HEK293T (cell line): Measurements from ENCODE around the gene CAMKV.

Experiments used
- CTCF ChIA-PET: fragments of 350-600 bp; formaldehyde crosslinking; extraction: SDS; loops from one replicate; lab custom pipeline; 2021; ENCODE audit warnings: antibody characterized with exemption, inconsistent platforms; lab: Yijun Ruan, JAX
- POLR2A ChIA-PET: fragments of 350-600 bp; formaldehyde crosslinking; extraction: SDS; loops from one replicate; lab custom pipeline; 2020; ENCODE audit warnings: antibody characterized with exemption, inconsistent platforms; lab: Yijun Ruan, JAX
- DNase-seq: peaks from one replicate; pipeline ENCODE4 v3.0.0; 2012; ENCODE audit warnings: mixed read lengths; ENCODE audit errors: extremely low spot score
- ARNT ChIP-seq: fragments of 450-650 bp; IDR thresholded peaks from 2 replicates; pipeline ENCODE4 v1.6.1; 2017; ENCODE audit warnings: mild to moderate bottlenecking
- BHLHE40 ChIP-seq: fragments of 450-650 bp; IDR thresholded peaks from 2 replicates; pipeline ENCODE4 v1.6.1; 2016; ENCODE audit warnings: mild to moderate bottlenecking, moderate library complexity, borderline replicate concordance
- CTBP1 ChIP-seq: fragments of 450-650 bp; IDR thresholded peaks from 2 replicates; pipeline ENCODE4 v1.6.1; 2016; ENCODE audit warnings: borderline replicate concordance
- ELF4 ChIP-seq: fragments of 450-650 bp; IDR thresholded peaks from 2 replicates; pipeline ENCODE4 v1.6.1; 2017; ENCODE audit warnings: antibody characterized with exemption
- FOXA1 ChIP-seq: fragments of 450-650 bp; IDR thresholded peaks from 2 replicates; pipeline ENCODE4 v1.6.1; 2016; ENCODE audit warnings: mild to moderate bottlenecking
- FOXK2 ChIP-seq: fragments of 450-650 bp; IDR thresholded peaks from 2 replicates; pipeline ENCODE4 v1.6.1; 2016; ENCODE audit warnings: mild to moderate bottlenecking
- FOXM1 ChIP-seq: fragments of 450-650 bp; IDR thresholded peaks from 2 replicates; pipeline ENCODE4 v1.6.1; 2017; ENCODE audit warnings: mild to moderate bottlenecking, borderline replicate concordance
- HDGF ChIP-seq: fragments of 450-650 bp; IDR thresholded peaks from 2 replicates; pipeline ENCODE4 v1.6.1; 2017; ENCODE audit warnings: antibody characterized with exemption, borderline replicate concordance
- L3MBTL2 ChIP-seq: fragments of 450-650 bp; conservative IDR thresholded peaks from 2 replicates; pipeline ENCODE4 v1.6.1; 2016; ENCODE audit warnings: mild to moderate bottlenecking
- LEF1 ChIP-seq: fragments of 450-650 bp; IDR thresholded peaks from 2 replicates; pipeline ENCODE4 v1.6.1; 2017; ENCODE audit warnings: mild to moderate bottlenecking, borderline replicate concordance
- NFRKB ChIP-seq: fragments of 450-650 bp; IDR thresholded peaks from 2 replicates; pipeline ENCODE4 v1.6.1; 2016; ENCODE audit warnings: mild to moderate bottlenecking, moderate library complexity
- SP1 ChIP-seq: fragments of 450-650 bp; IDR thresholded peaks from 2 replicates; pipeline ENCODE4 v1.6.1; 2017
- SUZ12 ChIP-seq: fragments of 450-650 bp; IDR thresholded peaks from 2 replicates; pipeline ENCODE4 v1.6.1; 2016; ENCODE audit warnings: mild to moderate bottlenecking
- TARDBP ChIP-seq: fragments of 450-650 bp; IDR thresholded peaks from 2 replicates; pipeline ENCODE4 v1.6.1; 2016
- ZNF384 ChIP-seq: fragments of 450-650 bp; IDR thresholded peaks from 2 replicates; pipeline ENCODE4 v1.6.1; 2016
- TF ChIP-seq, protein P1 (sequence below): fragments of 450-650 bp; IDR thresholded peaks from 2 replicates; pipeline ENCODE4 v1.6.1; 2016

Gene CAMKV

DNA sequence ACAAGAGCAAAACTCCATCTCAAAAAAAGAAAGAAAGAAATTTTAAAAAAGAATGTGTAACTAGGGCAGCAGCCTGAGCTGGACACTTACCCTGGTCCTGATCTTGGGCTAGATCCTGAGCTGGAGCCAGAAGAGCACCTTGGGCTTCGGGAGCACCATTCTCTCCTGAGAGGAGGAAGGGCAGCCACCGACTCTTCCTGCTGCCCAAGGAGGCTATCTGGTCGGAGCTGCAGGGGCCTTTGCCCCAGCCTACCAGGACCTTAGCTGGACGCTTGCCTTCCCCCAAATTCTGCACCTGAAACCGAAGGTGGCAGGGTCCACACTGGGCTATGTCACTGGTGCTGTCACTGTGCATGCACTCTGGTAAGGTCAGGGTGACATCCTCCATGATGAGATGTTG is 6.9 kb upstream of the CAMKV start:
- ChIA-PET CTCF (no interaction called here), POLR2A (no interaction called here)
- TF ChIP-seq L3MBTL2 = no peak
- TF ChIP-seq CTBP1 = no peak
- no peak for TF ChIP-seq SUZ12
- TF ChIP-seq FOXA1 = no peak
- no peak for TF ChIP-seq ZNF384
- no peak for TF ChIP-seq ARNT
- no peak for TF ChIP-seq SP1
- TF ChIP-seq HDGF = no peak
- TF ChIP-seq BHLHE40 = no peak
- TF ChIP-seq NFRKB = no peak
- no peak for TF ChIP-seq FOXK2
- no peak for TF ChIP-seq FOXM1
- TF ChIP-seq LEF1 = no peak
- TF ChIP-seq ELF4 = no peak
- no peak for TF ChIP-seq TARDBP
- TF ChIP-seq, protein P1, sequence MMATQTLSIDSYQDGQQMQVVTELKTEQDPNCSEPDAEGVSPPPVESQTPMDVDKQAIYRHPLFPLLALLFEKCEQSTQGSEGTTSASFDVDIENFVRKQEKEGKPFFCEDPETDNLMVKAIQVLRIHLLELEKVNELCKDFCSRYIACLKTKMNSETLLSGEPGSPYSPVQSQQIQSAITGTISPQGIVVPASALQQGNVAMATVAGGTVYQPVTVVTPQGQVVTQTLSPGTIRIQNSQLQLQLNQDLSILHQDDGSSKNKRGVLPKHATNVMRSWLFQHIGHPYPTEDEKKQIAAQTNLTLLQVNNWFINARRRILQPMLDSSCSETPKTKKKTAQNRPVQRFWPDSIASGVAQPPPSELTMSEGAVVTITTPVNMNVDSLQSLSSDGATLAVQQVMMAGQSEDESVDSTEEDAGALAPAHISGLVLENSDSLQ = no peak
- no peak for DNase-seq

DNA sequence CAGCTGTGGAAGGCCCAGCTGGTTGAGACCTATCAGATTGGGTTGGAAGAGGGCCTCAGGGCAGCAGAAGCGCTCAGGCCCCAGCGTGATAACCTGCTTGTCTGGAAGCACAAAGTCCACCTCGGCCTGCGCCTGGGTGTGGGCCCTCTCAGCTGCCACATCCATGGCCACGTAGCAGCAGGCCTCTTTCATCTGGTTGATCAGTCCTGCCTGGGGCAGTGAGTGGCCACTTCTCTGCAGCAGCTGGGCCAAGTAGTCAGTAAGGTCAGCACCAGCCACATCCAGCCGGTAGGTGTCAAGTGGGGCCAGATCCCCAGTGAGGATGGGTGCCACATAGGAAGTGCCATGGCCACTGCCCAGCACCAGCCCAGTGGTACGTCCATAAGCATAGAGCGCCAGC is 3.9 kb upstream of the CAMKV start:
- CTCF ChIA-PET = no interaction called here

DNA sequence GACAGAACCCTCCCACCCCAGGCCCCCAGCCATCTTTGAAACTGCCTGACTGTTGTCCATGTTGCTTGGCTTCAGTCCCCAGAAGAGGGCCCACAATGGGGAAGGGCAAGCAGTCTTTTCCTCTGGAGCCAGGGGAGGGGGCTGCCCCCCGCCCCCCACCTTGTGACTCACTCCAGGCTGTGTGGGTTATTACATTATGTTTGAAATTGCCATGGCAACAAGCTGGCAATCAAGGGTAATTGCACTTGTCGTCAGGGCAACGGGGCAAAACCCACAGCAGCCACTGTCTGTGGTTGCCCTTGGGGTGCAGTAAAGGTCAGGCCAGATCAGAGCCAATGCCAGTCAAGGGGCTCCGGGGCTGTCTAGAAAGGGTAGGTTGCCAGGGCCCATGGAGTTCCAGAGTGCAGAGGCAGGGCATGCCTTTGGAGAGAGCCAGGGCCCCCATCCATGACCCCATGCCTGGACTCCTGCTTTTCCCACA is 3.1 kb upstream of the CAMKV start:
- POLR2A ChIA-PET = no interaction called here
- no peak for DNase-seq
- TF ChIP-seq BHLHE40 (no peak), NFRKB (no peak), ZNF384 (no peak), SP1 (no peak), FOXK2 (no peak), HDGF (no peak), FOXM1 (no peak), L3MBTL2 (no peak), ELF4 (no peak), CTBP1 (no peak), LEF1 (no peak), TARDBP (no peak)
- TF ChIP-seq, protein P1 = no peak
- CTCF ChIA-PET = no interaction called here

More for the DNA sequence above, 3.9 kb upstream of the CAMKV start:
- TF ChIP-seq FOXM1 (no peak), L3MBTL2 (no peak), ZNF384 (no peak), SUZ12 (no peak), FOXK2 (no peak), BHLHE40 (no peak), ELF4 (no peak), NFRKB (no peak), TARDBP (no peak), FOXA1 (no peak), LEF1 (no peak), HDGF (no peak), CTBP1 (no peak), SP1 (no peak), ARNT (no peak)
- TF ChIP-seq, protein P1 = no peak
- POLR2A ChIA-PET = interaction anchor here (0.8 kb wide), 1 partner anchor 16 kb away, joined by 5 read pairs; no protein-coding TSS in a partner anchor
- no peak for DNase-seq

DNA sequence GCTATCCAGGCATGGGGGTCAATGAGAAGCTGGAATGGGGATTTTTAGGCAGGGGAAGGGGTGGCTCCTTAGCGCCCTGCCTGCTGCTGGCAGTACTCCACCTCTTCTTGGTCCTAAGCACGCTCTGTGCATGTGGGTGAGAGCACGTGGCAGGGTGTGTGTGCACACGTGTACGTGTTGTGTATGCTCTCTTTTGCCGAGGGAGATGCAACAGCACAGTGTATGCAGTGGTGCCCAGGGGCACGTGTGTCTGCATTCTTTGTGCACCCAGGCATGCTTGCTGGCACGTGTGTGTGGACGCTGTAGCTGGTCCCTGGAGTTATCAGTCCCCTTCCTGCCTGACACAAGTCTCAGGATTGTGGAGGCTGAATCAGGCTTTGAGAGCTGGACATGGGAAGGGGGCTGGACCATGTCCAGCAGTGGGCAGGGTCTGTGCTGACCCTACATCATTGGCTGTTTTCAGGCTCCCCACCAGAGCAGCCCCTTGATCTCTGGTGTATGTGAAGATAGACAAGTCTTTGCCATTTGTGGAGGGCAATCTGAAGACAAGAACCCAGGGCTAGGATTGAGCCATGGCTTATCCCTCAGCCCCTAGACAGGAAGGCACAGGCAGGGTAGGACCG is 1.9 kb upstream of the CAMKV start:
- POLR2A ChIA-PET = interaction anchor here (0.9 kb wide), 1 partner anchor 11 kb away, joined by 3 read pairs; no protein-coding TSS in a partner anchor
- no peak for TF ChIP-seq HDGF
- no peak for TF ChIP-seq FOXK2
- TF ChIP-seq, protein P1 = no peak
- no peak for TF ChIP-seq ELF4
- no peak for TF ChIP-seq NFRKB
- CTCF ChIA-PET = interaction anchor here (1.3 kb wide), 1 partner anchor 28 kb away, joined by 3 read pairs; no protein-coding TSS in a partner anchor
- DNase-seq = no peak

DNA sequence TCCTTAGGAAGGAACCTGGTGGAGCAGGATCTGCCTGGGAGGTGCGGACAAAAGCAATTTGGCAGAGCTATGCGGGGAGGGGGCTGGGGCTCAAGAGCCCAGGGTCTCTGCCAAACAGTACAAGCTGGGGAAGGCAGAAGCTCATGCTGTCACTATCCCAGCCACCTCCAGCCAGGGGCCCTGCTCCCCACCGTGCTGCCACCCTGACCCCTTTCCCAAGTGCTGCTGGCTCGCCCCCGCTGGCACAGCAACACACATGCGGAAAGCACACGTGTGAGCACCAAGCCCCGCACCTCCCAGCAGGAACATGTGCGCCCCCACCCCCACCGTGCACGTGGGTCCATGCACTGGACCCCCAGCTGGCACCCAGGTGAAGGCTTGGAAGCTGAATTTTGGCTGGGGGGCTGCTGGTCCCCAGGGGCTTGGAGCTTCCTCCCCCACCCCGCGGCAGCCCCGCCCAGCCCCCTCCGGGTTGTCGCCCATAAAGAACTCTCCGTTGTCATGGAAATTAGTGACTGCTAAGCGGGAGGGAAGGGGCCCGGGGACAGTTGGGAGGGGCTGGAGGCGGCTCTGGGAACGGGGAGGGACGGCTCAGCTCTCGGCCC is 742 bp downstream of the CAMKV start:
- TF ChIP-seq NFRKB (no peak), TARDBP (no peak), LEF1 (no peak), ARNT (no peak), L3MBTL2 (no peak), BHLHE40 (no peak), FOXM1 (no peak), FOXA1 (no peak), SP1 (no peak), HDGF (no peak), CTBP1 (no peak), FOXK2 (no peak), ZNF384 (no peak), SUZ12 (no peak), ELF4 (no peak)
- TF ChIP-seq, protein P1 = no peak
- CTCF ChIA-PET = interaction anchor here (1.0 to 1.3 kb wide), 2 partner anchors 27 to 30 kb away, joined by 3 read pairs; no protein-coding TSS in a partner anchor
- DNase-seq = peak; percentile 36
- POLR2A ChIA-PET = interaction anchor here (1.1 to 7.3 kb wide), 3 partner anchors 12 to 61 kb away, joined by 3 to 41 read pairs (median 6); partner anchors contain the start of genes MON1A and TRAIP
